ENCODE data around the gene FGF13.

Gene FGF13

DNA sequence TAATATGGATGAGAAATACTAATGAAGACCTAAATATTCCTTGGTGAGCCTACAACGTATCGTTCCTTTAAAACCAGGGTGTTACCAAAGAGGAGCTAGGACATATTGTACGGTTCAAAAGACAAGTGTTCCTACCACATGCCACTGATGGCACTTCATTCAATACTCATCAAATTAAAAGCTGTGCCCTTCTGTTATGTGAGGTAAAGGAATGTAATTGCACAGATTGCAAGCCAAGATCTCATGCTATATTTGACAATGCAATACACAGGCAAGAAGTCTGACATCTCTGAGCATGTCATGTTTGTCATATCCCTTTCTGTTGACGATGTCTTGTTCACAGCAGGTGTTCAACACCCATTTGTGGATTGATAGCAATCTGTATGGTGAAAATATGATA, 6.9 kb downstream of the FGF13 start:
- no peak overlapping the region for H3K4me3 Mint-ChIP-seq
- no peak overlapping the region for H3K27ac Mint-ChIP-seq
- H3K4me1 Mint-ChIP-seq: no peaks in the 10 kb centered on the region
- H3K9me3 Mint-ChIP-seq: no peaks in the 10 kb centered on the region
- H3K36me3 Mint-ChIP-seq: no peaks in the 10 kb centered on the region
- CTCF ChIA-PET: no interaction called here
- H3K27me3 Mint-ChIP-seq: no peaks in the 10 kb centered on the region
- DNase-seq: no peak

DNA sequence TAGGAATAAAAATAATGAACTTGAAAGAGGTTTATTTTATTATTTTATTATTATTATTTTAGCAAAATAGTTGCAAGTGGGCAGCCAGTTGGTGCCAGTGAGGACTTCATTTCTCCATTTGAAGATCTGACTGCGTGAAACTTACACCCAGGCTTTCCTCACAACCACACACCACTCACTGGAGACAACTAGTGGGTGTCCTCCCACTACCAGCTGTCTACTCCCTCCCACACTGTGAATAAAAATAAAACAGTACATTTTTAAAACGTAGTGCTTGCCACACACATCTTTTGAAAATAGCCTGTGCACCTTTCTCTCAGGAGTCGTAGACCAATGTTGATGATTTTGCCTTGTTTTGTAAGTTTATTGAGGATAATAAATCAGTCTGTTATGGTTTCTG, 7.4 kb downstream of the FGF13 start:
- no peaks in the 10 kb centered on the region for H3K36me3 Mint-ChIP-seq
- no peak for DNase-seq
- CTCF ChIA-PET: no interaction called here
- no peak overlapping the region for H3K27ac Mint-ChIP-seq
- no peaks in the 10 kb centered on the region for H3K4me1 Mint-ChIP-seq
- H3K27me3 Mint-ChIP-seq: no peaks in the 10 kb centered on the region
- no peaks in the 10 kb centered on the region for H3K9me3 Mint-ChIP-seq
- no peak overlapping the region for H3K4me3 Mint-ChIP-seq

DNA sequence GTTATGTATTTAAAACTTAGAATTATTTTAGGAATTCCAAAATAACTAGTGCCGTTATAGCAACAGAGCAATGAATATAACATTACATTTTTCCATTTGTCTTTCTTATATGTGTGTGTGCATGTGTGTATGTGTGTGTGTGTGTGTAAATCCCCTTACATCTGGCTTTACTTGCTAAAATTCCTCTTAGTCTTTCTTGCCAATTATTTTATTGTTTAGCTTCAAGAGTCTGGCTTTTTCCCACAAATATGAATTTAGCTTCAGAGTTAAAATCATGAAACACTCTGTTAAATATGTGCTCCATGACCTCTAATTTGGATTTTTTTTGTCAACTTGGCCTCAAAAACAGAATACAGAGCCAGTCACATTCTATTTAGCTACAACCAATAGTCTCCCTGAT, 18.9 kb downstream of the FGF13 start:
- Mint-ChIP-seq H3K36me3 (no peaks in the 10 kb centered on the region), H3K9me3 (no peaks in the 10 kb centered on the region), H3K27me3 (no peaks in the 10 kb centered on the region), H3K4me3 (no peak overlapping the region), H3K27ac (no peak overlapping the region), H3K4me1 (no peaks in the 10 kb centered on the region)
- no peak for DNase-seq
- CTCF ChIA-PET: no interaction called here

DNA sequence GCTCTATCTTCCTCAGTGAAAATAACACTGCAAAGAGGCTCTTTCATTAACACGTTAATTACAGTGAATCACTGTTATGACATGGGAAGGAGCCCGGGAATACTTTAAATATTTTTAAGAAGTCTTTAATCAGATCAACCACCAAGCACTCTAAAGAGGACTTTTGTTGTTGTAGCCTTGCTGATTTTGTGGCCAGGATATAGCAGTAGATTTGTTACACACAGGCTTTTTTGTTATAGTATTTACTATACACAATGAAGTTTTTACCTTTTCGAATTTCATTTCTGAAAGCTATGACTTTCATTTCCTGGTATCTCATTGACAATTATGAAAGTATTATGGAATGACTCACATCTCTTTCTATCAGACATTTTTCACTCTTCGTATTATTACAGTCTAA, 20.3 kb downstream of the FGF13 start:
- no peak overlapping the region for H3K4me3 Mint-ChIP-seq
- H3K27ac Mint-ChIP-seq: no peak overlapping the region
- no peaks in the 10 kb centered on the region for H3K9me3 Mint-ChIP-seq
- DNase-seq: no peak
- CTCF ChIA-PET: no interaction called here
- no peaks in the 10 kb centered on the region for H3K27me3 Mint-ChIP-seq
- H3K4me1 Mint-ChIP-seq: no peaks in the 10 kb centered on the region
- no peaks in the 10 kb centered on the region for H3K36me3 Mint-ChIP-seq

DNA sequence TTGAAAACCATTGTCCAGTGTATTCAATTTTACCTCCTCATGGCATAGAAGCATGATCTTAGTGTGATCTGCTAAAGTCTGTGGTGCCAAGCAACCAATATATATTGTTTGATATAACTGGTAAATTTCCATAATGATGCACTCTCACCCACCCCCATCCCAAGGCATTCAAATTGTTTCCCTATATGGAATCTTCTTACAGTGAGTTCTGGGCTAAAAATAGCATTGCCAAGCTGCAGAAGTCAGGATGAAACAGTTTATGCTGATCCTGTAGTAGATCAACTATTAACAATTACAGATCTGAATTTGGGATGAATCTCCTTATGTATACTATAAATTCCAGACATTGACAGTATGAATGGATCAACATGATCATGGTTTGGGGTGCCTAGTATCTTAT, 20.9 kb downstream of the FGF13 start:
- Mint-ChIP-seq H3K4me1 (no peaks in the 10 kb centered on the region), H3K27me3 (no peaks in the 10 kb centered on the region), H3K27ac (no peak overlapping the region), H3K36me3 (no peaks in the 10 kb centered on the region), H3K4me3 (no peak overlapping the region), H3K9me3 (no peaks in the 10 kb centered on the region)
- no peak for DNase-seq
- CTCF ChIA-PET: no interaction called here

DNA sequence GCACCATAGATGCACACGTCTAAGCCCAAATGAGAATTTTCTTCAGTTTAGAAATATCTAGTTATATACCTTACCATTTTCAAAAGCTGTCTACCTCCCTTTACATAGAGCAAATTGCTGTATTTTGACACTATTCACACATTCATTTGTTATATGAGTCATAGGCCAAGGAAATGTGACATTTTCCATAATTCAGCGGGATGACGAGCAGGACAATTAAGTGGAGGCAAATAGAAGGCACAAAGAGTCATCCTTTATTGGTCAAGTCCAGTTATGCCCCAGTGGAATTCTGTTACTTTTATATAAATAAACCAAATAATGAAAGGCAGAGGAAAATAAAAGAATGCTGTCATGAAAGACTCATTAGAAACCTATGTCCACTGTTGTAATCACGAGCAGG, 27.9 kb downstream of the FGF13 start:
- H3K27me3 Mint-ChIP-seq: no peaks in the 10 kb centered on the region
- no peaks in the 10 kb centered on the region for H3K9me3 Mint-ChIP-seq
- no peaks in the 10 kb centered on the region for H3K4me1 Mint-ChIP-seq
- no peak for DNase-seq
- no peak overlapping the region for H3K4me3 Mint-ChIP-seq
- H3K27ac Mint-ChIP-seq: no peak overlapping the region
- CTCF ChIA-PET: no interaction called here
- no peaks in the 10 kb centered on the region for H3K36me3 Mint-ChIP-seq

DNA sequence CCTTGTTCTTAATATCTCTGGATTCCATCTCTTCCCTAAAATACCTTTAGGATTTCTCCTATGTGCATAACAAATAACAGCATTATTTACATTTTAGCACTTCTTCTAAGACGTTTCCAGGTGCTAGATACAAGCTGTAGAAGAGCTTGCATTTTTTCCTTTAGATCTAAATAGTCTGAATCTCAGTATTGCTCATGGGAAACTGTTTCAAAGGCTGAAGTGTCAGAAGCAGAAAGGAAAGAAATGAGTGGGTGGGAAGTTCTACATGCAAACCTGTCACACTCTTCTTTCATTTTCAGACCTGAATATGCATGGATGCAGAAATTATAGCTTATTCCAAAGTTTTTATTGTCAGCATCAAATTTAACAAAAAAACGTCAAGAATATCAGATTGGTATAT, 41.8 kb downstream of the FGF13 start:
- no peak for DNase-seq
- H3K27me3 Mint-ChIP-seq: no peaks in the 10 kb centered on the region
- CTCF ChIA-PET: no interaction called here

DNA sequence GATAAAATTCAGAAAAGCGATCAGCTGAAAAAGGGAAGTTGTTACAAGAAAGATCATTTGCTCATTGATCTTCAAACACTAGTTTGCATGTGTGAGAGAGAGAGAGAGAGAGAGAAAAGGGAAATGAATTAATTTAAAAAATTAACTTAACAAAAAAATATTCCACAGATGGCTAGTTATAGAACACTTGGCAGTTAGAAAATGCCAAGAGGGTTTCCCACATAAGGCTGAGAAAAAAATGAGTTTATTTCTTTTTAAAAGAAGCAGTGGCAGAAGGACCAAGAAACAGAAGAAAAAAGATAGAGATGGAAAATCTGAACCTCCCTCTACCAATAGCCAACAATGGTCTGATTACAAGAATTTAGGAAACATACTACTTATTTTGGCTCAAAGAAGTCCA, 47.1 kb downstream of the FGF13 start:
- H3K36me3 Mint-ChIP-seq: no peaks in the 10 kb centered on the region
- CTCF ChIA-PET: no interaction called here
- H3K9me3 Mint-ChIP-seq: no peaks in the 10 kb centered on the region
- no peaks in the 10 kb centered on the region for H3K27me3 Mint-ChIP-seq
- H3K4me1 Mint-ChIP-seq: no peaks in the 10 kb centered on the region
- H3K4me3 Mint-ChIP-seq: no peak overlapping the region
- no peak overlapping the region for H3K27ac Mint-ChIP-seq
- no peak for DNase-seq

More for the DNA sequence above, 41.8 kb downstream of the FGF13 start:
- Mint-ChIP-seq H3K27ac (no peak overlapping the region), H3K4me3 (no peak overlapping the region), H3K4me1 (no peaks in the 10 kb centered on the region), H3K9me3 (no peaks in the 10 kb centered on the region), H3K36me3 (no peaks in the 10 kb centered on the region)

DNA sequence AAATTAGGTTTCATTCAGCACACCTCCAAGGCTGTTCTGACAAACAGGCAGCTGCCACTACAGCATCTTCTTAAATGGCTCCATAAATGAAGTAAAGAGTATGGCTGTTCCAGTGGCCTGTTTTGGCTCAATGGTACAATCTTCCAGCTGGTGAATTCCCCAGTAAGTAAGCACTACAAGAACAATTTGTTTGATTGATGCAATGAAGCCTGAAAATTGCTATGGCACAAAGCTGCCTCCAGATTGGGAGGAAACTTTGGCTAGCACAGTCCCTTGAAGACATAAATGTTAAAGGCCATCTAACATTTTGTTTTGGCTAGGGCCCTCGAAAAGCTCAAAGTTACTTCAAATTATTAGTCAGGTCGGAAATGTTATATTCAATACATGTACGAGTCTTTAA, 47.5 kb downstream of the FGF13 start:
- Mint-ChIP-seq H3K27ac (no peak overlapping the region), H3K9me3 (no peaks in the 10 kb centered on the region), H3K4me3 (no peak overlapping the region), H3K27me3 (no peaks in the 10 kb centered on the region), H3K36me3 (no peaks in the 10 kb centered on the region), H3K4me1 (no peaks in the 10 kb centered on the region)
- no peak for DNase-seq
- CTCF ChIA-PET: no interaction called here

DNA sequence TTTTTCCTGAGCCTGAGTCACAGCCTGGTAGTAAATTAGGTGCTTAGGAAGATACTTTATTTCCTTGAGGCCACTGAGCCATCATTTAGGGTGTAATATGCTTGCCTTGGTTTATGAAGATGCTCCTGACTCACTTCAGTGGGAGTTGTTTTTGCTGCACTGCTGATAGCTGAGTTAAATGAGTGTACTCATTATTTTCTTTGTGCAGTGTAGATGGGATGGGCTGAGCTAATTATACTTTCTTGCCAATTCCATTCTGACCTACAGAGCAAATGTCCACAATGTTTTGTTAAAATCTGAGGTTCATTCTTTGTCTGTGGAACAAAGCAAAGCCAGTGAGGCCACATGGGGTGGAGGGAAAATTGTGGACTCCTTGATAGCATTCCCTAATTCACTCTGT, 60.0 kb downstream of the FGF13 start:
- Mint-ChIP-seq H3K4me3 (no peak overlapping the region), H3K27me3 (no peaks in the 10 kb centered on the region), H3K4me1 (no peaks in the 10 kb centered on the region), H3K27ac (no peak overlapping the region), H3K36me3 (no peaks in the 10 kb centered on the region), H3K9me3 (no peaks in the 10 kb centered on the region)
- CTCF ChIA-PET: no interaction called here
- DNase-seq: no peak

DNA sequence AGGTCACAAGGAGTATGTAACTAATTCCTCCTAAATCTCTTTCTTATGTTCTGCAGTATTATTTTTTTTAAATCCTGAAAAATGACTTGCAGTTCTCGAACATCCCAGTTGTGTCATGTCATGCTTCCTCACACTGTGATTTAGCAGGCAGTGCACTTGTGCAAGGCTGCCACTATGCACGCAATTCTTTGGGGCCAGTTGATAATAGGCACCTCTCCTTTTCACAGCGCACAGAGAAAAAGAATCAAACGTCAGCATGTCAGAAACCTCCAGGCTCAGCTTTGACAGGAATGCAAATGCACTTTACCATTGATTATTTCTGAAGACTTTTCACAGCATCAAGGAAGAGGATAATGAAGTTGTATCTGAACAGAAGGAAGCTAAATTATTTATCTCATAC, 62.9 kb downstream of the FGF13 start:
- H3K4me3 Mint-ChIP-seq: no peak overlapping the region
- H3K36me3 Mint-ChIP-seq: no peaks in the 10 kb centered on the region
- no peak for DNase-seq
- no peaks in the 10 kb centered on the region for H3K9me3 Mint-ChIP-seq
- no peaks in the 10 kb centered on the region for H3K27me3 Mint-ChIP-seq
- H3K27ac Mint-ChIP-seq: no peak overlapping the region
- CTCF ChIA-PET: no interaction called here
- no peaks in the 10 kb centered on the region for H3K4me1 Mint-ChIP-seq

DNA sequence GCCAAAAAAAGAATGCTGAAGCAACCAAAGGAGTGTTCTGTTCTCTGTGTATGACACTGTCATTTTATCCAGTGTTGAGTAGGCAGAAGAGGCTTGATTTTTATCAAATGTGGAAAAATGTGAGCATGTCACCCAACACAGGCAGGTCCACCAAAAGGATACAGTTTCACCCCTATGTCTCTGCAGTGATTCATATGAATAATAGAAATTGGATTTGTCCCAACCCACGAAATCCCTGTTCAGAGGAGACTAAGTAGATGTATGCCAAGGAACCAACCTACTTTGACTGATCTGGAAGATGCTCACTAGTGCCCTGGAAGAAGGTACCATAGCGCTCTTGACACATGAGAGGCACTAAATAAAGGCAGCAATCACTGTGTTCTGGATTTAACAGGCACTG, 72.5 kb downstream of the FGF13 start:
- CTCF ChIA-PET: no interaction called here
- H3K4me3 Mint-ChIP-seq: no peak overlapping the region
- H3K27ac Mint-ChIP-seq: no peak overlapping the region
- no peaks in the 10 kb centered on the region for H3K27me3 Mint-ChIP-seq
- no peak for DNase-seq
- H3K9me3 Mint-ChIP-seq: no peaks in the 10 kb centered on the region
- H3K4me1 Mint-ChIP-seq: no peaks in the 10 kb centered on the region
- no peaks in the 10 kb centered on the region for H3K36me3 Mint-ChIP-seq

Measured in activated naive CD4-positive, alpha-beta T cell treated with anti-CD3 and anti-CD28 coated beads, Interleukin-2, amount 10 ng/mL, durations not matched to agents 7 days and 5 days (primary cell).